HUES48 (cell line): ENCODE results near the gene THBD.

ENCODE experiments used
- H3K27ac ChIP-seq: one replicate; pipeline ENCODE4 v1.7.0; 2013; ENCODE audit warnings: low read depth, low read length, inconsistent platforms
- H3K27me3 ChIP-seq: 2 replicates; pipeline ENCODE4 v1.6.1; 2013; ENCODE audit warnings: mild to moderate bottlenecking, low read length; ENCODE audit not compliant: control insufficient read depth, insufficient read depth
- H3K36me3 ChIP-seq: 2 replicates; pipeline ENCODE4 v1.6.1; 2013; ENCODE audit warnings: low read length; ENCODE audit not compliant: control insufficient read depth, insufficient read depth
- H3K4me1 ChIP-seq: 2 replicates; pipeline ENCODE4 v1.6.1; 2013; ENCODE audit warnings: mild to moderate bottlenecking, low read length; ENCODE audit not compliant: control insufficient read depth, insufficient read depth
- H3K4me3 ChIP-seq: 2 replicates; pipeline ENCODE4 v1.5.1; 2013; ENCODE audit warnings: mild to moderate bottlenecking, low read depth, low read length
- H3K9ac ChIP-seq: 2 replicates; pipeline ENCODE4 v1.6.1; 2013; ENCODE audit warnings: mild to moderate bottlenecking, low read depth, low read length, moderate library complexity
- H3K9me3 ChIP-seq: 2 replicates; pipeline ENCODE4 v1.6.1; 2013; ENCODE audit warnings: low read length; ENCODE audit not compliant: control insufficient read depth, insufficient read depth

Gene THBD

DNA sequence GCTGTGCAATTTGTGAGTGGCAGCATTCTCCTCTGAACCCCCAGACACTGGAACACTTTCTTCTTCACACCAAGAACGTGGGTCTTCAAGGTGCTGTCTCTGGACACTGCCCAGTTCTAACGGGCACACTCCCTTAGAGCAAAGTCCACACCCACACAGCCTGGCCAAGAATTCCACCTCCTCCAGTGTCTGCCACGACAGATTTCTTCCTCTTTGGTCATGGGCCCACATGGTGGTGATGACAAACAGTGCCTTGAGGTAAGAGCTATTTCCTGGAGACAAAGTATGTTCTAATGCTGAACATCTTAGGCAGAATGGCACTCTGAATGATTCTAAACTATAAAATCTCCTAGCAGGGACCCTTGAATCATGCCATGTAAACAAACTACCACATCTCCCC is 39.8 kb downstream of the THBD start:
- Histone ChIP-seq H3K9ac (no peak overlapping the region), H3K27me3 (no peaks in the 10 kb centered on the region)

DNA sequence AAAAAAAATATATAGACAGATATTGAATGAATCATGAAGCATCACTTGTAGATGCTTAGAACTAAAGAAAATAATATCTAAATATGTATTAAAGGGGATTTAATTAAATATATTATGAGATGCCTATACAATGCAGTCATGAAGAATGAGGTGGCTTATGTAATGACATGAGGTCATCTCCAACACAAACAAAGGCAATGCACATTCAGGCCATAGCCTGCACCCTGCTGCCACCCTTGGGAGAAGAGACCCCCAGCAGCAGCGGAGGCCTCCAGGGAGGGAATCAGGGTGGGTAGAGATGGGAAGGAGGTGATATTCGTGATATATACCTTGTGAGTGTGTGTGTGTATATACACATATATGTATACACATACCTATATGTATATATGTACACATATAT is 40.8 kb downstream of the THBD start:
- Histone ChIP-seq H3K4me1 (peaks cover 6% of the 10 kb centered on the region), H3K36me3 (no peaks in the 10 kb centered on the region), H3K9ac (no peak overlapping the region), H3K27ac (no peak overlapping the region), H3K9me3 (no peaks in the 10 kb centered on the region), H3K4me3 (no peak overlapping the region), H3K27me3 (no peaks in the 10 kb centered on the region)

More for the DNA sequence above, 39.8 kb downstream of the THBD start:
- H3K27ac ChIP-seq = no peak overlapping the region
- H3K4me3 ChIP-seq = no peak overlapping the region
- H3K36me3 ChIP-seq = no peaks in the 10 kb centered on the region
- no peaks in the 10 kb centered on the region for H3K9me3 ChIP-seq
- peaks cover 6% of the 10 kb centered on the region for H3K4me1 ChIP-seq

DNA sequence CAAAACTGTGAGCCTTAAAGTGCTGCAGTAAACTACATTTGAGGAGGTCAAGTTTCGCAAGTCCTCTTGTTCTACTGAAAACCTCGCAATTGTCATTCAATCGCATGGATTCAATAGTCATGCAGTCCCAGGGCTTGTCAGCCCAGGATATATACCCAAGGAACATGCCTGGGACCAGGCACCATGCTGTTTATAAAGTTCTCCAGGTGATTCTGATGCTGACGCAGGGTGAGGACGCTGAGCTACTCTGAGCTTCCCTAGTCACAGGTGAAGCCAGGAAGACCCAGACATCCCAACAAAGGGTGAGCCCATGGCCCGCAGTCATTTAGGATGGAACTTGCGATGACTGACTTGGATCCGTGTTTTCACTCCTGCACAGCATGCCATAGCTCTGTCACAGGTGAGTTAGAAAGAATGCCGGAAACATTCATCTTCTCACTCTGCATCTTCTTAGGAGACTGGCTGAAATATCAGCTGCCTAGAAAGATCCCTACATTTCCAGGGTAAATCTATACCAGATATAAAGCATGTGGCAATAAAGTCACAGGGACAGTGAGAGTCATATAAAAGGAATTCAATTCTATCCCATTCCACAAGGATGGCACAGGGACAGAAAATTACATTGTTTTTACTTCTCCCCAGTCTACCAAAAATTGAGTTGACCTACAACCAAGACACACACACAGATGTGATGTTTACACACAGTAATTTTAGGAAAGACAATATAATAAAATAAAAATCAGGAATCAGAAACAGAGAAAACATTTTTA is 41.4 kb downstream of the THBD start:
- H3K4me3 ChIP-seq = no peak overlapping the region
- H3K9me3 ChIP-seq = no peaks in the 10 kb centered on the region
- no peaks in the 10 kb centered on the region for H3K27me3 ChIP-seq
- no peak overlapping the region for H3K9ac ChIP-seq
- H3K36me3 ChIP-seq = no peaks in the 10 kb centered on the region
- no peak overlapping the region for H3K27ac ChIP-seq
- peaks cover 6% of the 10 kb centered on the region for H3K4me1 ChIP-seq

DNA sequence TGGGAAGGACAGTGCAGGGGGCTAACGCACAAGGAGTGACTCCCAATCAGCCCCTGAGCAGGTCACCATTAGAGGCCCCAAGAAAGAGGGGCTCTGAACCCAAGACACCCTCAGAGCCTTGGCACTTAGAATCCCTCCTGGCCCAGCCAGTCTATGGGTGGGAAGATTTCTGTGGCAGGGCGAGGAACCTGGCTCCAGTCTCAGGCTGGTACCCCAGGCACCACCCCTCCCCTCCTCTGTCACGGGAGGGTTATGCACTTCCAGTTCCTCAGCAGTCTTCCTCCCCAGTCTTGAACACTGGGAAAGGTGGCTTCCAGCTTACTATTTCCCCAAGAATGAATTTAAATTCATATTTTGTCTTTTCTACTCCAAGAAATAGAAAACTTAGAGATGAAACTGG is 42.0 kb downstream of the THBD start:
- H3K9ac ChIP-seq = no peak overlapping the region
- H3K27me3 ChIP-seq = no peaks in the 10 kb centered on the region
- H3K4me3 ChIP-seq = no peak overlapping the region
- peaks cover 6% of the 10 kb centered on the region for H3K4me1 ChIP-seq
- H3K36me3 ChIP-seq = no peaks in the 10 kb centered on the region
- H3K27ac ChIP-seq = no peak overlapping the region
- no peaks in the 10 kb centered on the region for H3K9me3 ChIP-seq

DNA sequence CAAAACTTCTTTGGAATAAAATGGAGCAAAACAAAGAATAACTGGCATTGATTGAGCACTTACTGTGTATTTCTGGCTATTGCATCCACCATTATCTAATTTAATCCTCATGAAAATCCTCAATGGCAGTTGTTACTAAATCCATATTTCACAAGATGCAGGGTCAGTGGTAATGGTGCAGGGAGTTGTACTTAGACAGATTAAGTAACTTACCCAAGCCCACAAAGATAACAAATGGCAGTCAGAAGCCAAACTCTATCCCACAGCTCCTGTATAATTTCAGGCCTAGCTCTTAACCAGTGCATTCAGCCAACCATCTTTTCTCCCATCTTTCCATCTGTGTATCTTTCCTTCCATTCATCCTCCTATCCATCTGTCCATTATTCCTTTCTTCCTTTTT is 43.7 kb downstream of the THBD start:
- no peaks in the 10 kb centered on the region for H3K27me3 ChIP-seq
- no peak overlapping the region for H3K9ac ChIP-seq
- no peak overlapping the region for H3K27ac ChIP-seq
- no peak overlapping the region for H3K4me3 ChIP-seq
- peaks cover 6% of the 10 kb centered on the region for H3K4me1 ChIP-seq
- H3K9me3 ChIP-seq = no peaks in the 10 kb centered on the region
- H3K36me3 ChIP-seq = no peaks in the 10 kb centered on the region

DNA sequence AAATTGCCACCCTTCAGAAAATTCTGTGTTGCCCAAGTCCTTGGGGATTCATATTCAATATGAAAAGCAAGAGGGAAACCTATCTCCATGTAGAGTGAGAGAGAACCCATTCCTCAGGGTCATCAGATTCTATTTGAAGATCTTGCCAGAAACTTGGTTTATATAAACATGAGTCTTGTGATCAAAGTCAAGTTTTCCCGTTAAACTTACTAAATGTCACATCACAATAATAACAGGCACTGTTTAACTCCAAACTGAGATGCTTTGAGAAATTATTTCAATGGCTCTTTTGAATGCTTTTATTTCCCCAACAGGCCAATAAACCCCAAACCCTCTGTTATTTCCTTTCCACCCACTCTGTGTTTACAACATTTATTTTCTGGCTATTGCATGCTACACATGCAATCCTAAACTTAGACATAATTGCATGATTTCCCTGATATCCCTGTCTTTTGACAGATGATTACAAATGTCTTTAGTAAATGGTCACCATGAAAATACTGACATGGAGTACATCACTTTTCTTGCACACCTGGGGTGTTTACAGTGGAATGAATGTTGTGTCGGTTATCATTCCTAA is 45.5 kb downstream of the THBD start:
- H3K4me1 ChIP-seq = peaks cover 6% of the 10 kb centered on the region
- H3K27me3 ChIP-seq = no peaks in the 10 kb centered on the region
- no peaks in the 10 kb centered on the region for H3K36me3 ChIP-seq
- H3K9me3 ChIP-seq = no peaks in the 10 kb centered on the region
- H3K4me3 ChIP-seq = no peak overlapping the region
- no peak overlapping the region for H3K27ac ChIP-seq
- H3K9ac ChIP-seq = no peak overlapping the region

DNA sequence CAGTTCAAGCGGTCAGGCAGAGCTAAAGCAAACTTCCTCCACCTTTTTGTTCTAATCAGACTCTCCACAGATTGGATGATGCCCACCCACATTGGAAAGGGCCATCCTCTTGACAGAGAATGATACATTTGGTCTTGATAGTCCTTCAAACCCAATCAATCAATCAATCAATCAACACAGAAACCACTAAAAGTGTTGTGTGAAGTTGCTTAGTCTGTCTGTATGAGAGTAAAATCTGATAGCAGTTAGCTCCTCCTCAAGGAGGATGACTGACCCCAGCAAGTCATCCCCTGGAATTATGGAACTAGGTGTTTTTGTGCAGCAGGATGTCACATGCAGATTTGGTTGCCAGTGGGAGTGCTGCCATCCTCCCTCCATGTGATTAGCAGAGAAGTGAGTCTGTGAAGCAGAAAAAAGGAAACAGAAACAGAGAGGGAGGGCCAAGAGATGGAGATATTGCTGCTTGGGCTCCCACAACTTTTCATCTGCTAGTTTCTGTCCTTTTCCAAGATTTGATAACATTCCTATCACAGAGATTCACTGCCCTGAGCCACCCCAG is 46.3 kb downstream of the THBD start:
- H3K27ac ChIP-seq = no peak overlapping the region
- peaks cover 4% of the 10 kb centered on the region for H3K4me1 ChIP-seq
- H3K27me3 ChIP-seq = no peaks in the 10 kb centered on the region
- H3K9me3 ChIP-seq = no peaks in the 10 kb centered on the region
- H3K9ac ChIP-seq = no peak overlapping the region
- H3K36me3 ChIP-seq = no peaks in the 10 kb centered on the region
- no peak overlapping the region for H3K4me3 ChIP-seq

DNA sequence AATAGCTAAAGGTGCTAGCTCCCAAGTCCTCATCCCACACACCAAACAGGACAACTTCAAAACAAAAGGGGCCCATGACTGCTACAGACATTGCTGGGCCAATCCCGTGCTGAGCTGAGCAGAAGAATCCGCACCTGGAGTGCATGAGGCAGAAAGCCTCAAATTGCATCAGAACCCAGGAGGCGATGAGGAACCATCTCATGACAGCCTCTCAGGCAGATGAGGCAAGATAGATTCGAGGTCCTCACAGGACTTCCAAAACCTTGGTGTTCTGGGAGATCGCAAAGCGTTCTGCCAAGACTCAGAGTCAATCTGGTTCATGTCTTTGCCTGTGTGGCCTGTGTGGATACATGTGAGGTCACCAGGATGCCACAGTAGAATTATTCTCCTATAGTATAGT is 47.2 kb downstream of the THBD start:
- H3K9ac ChIP-seq = no peak overlapping the region
- H3K27me3 ChIP-seq = no peaks in the 10 kb centered on the region
- no peak overlapping the region for H3K4me3 ChIP-seq
- H3K36me3 ChIP-seq = no peaks in the 10 kb centered on the region
- no peak overlapping the region for H3K27ac ChIP-seq
- no peaks in the 10 kb centered on the region for H3K9me3 ChIP-seq
- no peaks in the 10 kb centered on the region for H3K4me1 ChIP-seq

DNA sequence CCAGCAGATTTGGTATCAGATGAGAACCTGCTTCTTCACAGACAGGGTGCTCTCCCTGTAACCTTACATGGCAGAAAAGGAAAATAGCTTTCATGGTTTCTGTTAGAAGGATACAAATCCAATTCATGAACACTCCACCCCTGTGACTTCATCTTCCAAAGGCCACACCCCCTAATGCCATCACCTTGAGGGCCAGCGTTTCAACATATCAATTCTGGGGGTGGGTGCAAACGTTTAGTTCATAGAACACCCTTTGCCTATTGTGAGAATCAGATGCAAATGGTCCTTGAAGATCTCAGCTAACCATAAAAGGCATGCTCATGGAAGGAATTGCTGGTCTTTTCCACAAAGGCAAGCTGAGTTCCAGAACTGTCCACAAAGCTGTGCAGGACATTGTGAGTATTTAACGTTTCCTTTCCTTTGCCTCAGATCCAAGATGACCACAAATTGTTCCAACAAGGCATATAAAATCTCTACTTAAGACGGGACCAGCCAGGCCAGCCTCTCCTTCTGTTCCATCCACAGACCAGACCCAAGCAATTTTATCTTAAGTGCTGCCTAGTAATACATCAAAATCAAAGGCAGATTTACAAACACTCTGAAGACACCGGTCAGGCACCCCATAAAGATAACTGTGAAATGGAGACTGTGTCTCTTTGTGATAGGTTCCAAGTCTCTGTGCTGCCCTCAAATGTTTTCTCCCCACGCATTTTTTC is 49.1 kb downstream of the THBD start:
- no peak overlapping the region for H3K4me3 ChIP-seq
- 0 out of 2 replicates have a peak, but pooled peaks cover 3% of the 10 kb centered on the region for H3K9me3 ChIP-seq
- H3K4me1 ChIP-seq = no peaks in the 10 kb centered on the region
- no peaks in the 10 kb centered on the region for H3K27me3 ChIP-seq
- no peaks in the 10 kb centered on the region for H3K36me3 ChIP-seq
- no peak overlapping the region for H3K27ac ChIP-seq
- H3K9ac ChIP-seq = no peak overlapping the region

DNA sequence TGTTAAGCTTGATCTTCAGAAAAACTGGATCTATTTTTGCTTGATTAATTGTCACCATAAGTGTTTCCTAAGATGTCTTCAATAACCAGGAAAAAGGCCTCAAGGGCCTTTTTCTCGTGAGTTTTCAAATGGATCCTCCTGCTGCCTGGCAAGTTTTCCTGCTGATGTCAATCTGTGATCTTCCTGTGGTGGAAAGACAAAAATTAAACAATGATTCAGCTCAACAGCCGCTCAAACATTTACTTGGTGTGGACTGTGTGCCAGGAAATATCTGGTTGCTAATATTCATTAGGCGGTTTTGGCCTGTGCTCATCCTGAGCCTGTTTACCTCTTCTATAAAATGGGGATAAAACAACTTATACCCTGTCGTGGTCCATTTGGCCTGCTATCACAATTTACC is 49.7 kb downstream of the THBD start:
- Histone ChIP-seq H3K27ac (no peak overlapping the region), H3K9ac (no peak overlapping the region), H3K4me3 (no peak overlapping the region), H3K4me1 (no peaks in the 10 kb centered on the region), H3K9me3 (0 out of 2 replicates have a peak, but pooled peaks cover 3% of the 10 kb centered on the region), H3K36me3 (no peaks in the 10 kb centered on the region), H3K27me3 (no peaks in the 10 kb centered on the region)

DNA sequence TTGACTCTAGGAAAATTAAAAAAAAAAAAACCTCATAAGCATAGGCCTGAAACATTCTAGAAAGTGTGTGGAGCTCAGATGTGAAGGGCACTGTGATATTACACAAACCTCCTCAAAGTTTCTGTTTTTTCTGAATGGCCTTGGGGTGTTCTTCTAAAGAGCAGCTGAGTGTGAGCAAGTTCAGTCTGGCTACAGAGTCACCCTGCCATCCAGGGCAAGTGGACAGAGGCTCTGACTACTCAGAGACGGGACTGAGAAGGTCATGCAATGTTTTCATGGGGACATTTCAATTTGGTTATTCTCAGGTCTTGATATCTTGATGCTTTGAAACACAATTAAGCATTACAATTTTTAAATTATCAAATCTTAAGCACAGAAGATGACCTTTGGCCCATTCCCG is 51.0 kb downstream of the THBD start:
- Histone ChIP-seq H3K36me3 (no peaks in the 10 kb centered on the region), H3K4me3 (no peak overlapping the region), H3K27ac (no peak overlapping the region), H3K4me1 (no peaks in the 10 kb centered on the region), H3K27me3 (no peaks in the 10 kb centered on the region), H3K9me3 (peaks cover 11% of the 10 kb centered on the region; the same call in 1 of the 2 replicates), H3K9ac (no peak overlapping the region)
